ENCODE data around the gene KANK2. TPM values are rescaled to one million over a fixed set of nuclear protein-coding genes. Genes with fewer than 3 reads are reported as not detected.
"Not testable (repeated sequence)": the region's sequence is repeated elsewhere in the genome, so short reads cannot be mapped to it uniquely, and the experiment has no call there.

The KANK2 gene
- total and polyA plus RNA-seq, 2 donors, result 183 to 819 TPM

DNA sequence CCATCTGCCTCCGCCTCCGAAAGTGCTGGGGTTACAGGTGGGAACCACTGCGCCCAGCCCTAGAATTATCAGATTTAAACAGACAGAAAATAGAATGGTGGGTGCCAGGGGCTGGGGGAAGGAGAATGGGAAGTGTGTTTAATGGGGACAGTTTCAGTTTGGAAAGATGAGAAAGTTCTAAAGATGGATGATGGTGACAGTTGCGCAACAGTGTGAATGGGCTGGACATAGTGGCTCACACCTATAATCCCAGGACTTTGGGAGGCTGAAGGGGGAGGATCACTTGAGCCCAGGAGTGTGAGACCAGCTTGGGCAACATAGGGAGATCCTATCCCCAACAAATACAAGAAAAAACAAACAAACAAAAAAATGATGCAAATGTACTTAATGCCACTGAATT is 15.9 kb downstream of the KANK2 start:
- WGBS, result 86% methylated on average over 4 of the region's 4 CpGs
- Histone ChIP-seq H3K4me3 (ENCODE audit: low read depth, low read length) (no peak overlapping the region), H3K36me3 (ENCODE audit: insufficient read depth) (peaks cover 6% of the 10 kb centered on the region), H3K4me1 (ENCODE audit: insufficient read depth) (no peaks in the 10 kb centered on the region), H3K27ac (ENCODE audit: low read depth) (no peak overlapping the region)
- no peak for DNase-seq (ENCODE audit: extremely low spot score)

DNA sequence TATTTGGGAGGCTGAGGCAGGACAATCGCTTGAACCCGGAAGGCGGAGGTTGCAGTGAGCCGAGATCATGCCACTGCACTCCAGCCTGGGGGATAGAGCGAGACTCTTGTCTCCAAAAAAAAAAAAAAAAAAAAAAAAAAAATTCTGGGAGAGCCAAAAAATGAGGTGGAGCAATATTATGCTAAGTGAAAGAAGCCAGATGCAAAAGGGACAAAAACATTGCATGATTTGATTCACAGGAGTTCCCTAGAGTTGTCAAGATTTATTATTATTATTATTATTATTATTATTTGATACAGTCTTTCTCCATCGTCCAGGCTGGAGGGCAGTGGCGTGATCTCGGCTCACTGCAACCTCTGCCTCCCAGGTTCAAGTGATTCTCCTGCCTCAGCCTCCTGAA is 16.4 kb downstream of the KANK2 start:
- not testable (repeated sequence) for H3K27ac ChIP-seq (ENCODE audit: low read depth); H3K4me3 ChIP-seq (ENCODE audit: low read depth, low read length); DNase-seq (ENCODE audit: extremely low spot score); H3K36me3 ChIP-seq (ENCODE audit: insufficient read depth); H3K4me1 ChIP-seq (ENCODE audit: insufficient read depth)
- WGBS, result 51% methylated on average over 8 of the region's 8 CpGs

DNA sequence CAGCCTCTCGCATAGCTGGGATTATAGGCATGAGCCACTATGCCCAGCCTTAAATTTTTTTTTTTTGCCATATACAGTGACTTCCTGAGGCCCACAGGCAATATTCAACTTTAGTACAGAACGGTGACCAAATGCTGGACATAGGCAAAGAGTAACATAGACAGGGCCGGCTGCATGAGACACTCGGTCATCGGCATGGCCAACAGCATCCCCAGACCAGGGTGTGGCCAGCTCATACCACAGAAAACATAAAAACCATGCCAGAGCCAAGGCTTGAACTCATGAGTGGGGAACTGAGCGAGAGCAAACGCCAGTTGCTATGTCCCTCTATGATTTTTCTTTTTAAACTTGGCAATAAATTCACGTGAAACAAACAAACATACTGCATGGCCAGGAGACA is 17.0 kb downstream of the KANK2 start:
- 21% methylated on average over 8 of the region's 8 CpGs for WGBS
- Histone ChIP-seq H3K4me3 (ENCODE audit: low read depth, low read length) (no peak overlapping the region), H3K36me3 (ENCODE audit: insufficient read depth) (peaks cover 5% of the 10 kb centered on the region), H3K27ac (ENCODE audit: low read depth) (no peak overlapping the region), H3K4me1 (ENCODE audit: insufficient read depth) (no peaks in the 10 kb centered on the region)
- DNase-seq (ENCODE audit: extremely low spot score), result no peak

- H3K27ac ChIP-seq (ENCODE audit: low read depth), result peak overlapping the region; percentile 61
- H3K4me1 ChIP-seq (ENCODE audit: insufficient read depth), result no peaks in the 10 kb centered on the region
- no peak for DNase-seq (ENCODE audit: extremely low spot score)
- WGBS, result 48% methylated on average over 11 of the region's 11 CpGs
- H3K36me3 ChIP-seq (ENCODE audit: insufficient read depth), result peaks cover 5% of the 10 kb centered on the region
- no peak overlapping the region for H3K4me3 ChIP-seq (ENCODE audit: low read depth, low read length)
Observed at GRCh38 chr19:11179716-11180297, 17.5 kb downstream of the KANK2 start.

DNA sequence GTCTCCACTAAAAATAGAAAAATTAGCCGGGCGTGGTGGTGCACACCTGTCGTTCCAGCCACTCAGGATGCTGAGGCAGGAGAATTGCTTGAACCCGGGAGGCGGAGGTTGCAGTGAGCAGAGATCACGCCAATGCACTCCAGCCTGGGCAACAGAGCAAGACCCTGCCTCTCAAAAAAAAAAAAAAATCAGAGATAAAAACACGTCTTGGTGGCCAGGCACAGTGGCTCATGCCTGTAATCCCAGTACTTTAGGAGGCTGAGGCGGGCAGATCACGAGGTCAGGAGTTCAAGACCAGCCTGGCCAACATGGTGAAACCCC is 18.2 kb downstream of the KANK2 start:
- H3K27ac ChIP-seq (ENCODE audit: low read depth); DNase-seq (ENCODE audit: extremely low spot score); H3K4me1 ChIP-seq (ENCODE audit: insufficient read depth); H3K4me3 ChIP-seq (ENCODE audit: low read depth, low read length); H3K36me3 ChIP-seq (ENCODE audit: insufficient read depth): not testable (repeated sequence)
- 80% methylated on average over 9 of the region's 9 CpGs for WGBS

- Histone ChIP-seq H3K36me3 (ENCODE audit: insufficient read depth) (peaks cover 5% of the 10 kb centered on the region), H3K4me3 (ENCODE audit: low read depth, low read length) (no peak overlapping the region), H3K4me1 (ENCODE audit: insufficient read depth) (no peaks in the 10 kb centered on the region), H3K27ac (ENCODE audit: low read depth) (no peak overlapping the region)
- no peak for DNase-seq (ENCODE audit: extremely low spot score)
- WGBS, result 91% methylated on average over 9 of the region's 9 CpGs
Observed at GRCh38 chr19:11177592-11177991, 19.8 kb downstream of the KANK2 start.

DNA sequence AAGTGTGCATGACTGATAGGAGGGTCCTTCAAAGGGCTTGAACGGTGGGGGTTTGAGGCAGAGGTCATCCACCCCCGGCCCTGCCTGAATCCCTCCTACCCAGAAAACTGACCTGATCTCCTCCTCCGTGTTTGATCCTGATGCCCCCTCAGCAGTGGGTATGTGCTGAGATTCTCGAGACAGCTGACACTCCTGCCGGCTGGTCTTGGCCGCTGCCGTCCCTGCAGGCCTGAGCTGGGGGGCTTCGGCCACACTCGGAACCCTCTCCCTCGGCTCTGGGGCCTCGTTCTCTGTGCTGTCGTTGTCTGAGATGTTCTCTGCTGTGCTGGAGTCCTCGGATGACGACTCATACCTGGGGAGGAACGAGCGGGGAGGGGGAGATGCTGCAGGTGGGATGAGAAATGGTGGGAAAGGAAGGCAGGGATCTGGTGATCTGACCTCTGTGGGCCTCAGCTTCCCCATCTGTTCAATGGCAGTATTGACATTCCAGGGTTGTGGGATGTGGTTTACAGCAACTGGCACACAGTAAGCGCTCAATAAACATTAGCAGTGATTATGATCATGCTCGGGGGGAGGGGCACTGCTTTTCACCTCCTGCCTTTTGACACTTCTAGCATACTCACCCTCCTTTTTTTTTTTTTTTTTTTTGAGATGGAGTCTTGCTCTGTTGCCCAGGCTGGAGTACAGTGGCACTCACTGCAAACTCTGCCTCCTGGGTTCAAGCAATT is 20.7 kb downstream of the KANK2 start:
- Histone ChIP-seq H3K4me1 (ENCODE audit: insufficient read depth) (no peaks in the 10 kb centered on the region), H3K36me3 (ENCODE audit: insufficient read depth) (peaks cover 5% of the 10 kb centered on the region)

DNA sequence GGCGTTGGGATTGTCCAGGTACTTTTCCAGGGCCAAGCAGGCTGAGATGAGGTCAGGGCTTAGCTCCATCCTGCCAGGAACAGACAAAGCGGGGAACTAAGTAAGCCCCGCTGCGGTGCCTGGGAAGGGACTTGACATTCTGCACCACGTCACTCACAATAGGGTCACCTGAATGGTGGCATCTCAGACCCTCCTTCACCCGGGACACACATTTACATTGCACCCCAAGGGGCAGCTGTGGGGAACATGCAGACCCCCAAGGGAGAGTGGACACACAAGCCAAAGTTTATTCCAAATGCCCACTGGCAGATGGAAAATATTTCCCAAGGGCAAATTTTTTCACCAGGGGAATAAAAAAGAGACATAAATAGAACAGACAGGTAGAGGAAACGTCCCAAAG is 21.4 kb downstream of the KANK2 start:
- H3K27ac ChIP-seq (ENCODE audit: low read depth), result no peak overlapping the region
- WGBS, result 88% methylated on average over 7 of the region's 7 CpGs
- no peak for DNase-seq (ENCODE audit: extremely low spot score)
- H3K4me1 ChIP-seq (ENCODE audit: insufficient read depth), result no peaks in the 10 kb centered on the region
- H3K4me3 ChIP-seq (ENCODE audit: low read depth, low read length), result no peak overlapping the region
- H3K36me3 ChIP-seq (ENCODE audit: insufficient read depth), result peaks cover 5% of the 10 kb centered on the region

More for the DNA sequence above, 20.7 kb downstream of the KANK2 start:
- WGBS, result 89% methylated on average over 18 of the region's 18 CpGs
- no peak overlapping the region for H3K4me3 ChIP-seq (ENCODE audit: low read depth, low read length)
- DNase-seq (ENCODE audit: extremely low spot score), result no peak
- no peak overlapping the region for H3K27ac ChIP-seq (ENCODE audit: low read depth)

DNA sequence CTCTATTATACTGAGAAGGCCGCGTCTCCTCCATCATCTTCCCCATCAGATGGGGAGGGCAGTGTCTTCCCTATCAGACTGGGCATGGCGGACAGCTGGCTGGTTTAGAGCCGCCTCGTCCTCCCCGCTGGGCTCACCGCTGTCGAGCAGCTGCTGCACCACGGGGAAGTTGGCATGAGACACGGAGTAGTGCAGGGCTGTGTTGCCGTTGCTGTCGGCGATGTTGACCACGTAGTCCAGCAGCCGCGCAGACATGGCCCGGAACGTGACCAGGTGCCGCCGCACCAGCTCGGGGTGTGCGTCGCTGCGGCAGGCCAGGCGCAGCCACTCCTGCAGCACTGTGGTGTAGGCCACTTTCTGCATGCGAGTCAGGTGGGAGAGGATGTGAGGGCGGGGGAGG is 23.0 kb downstream of the KANK2 start:
- WGBS, result 94% methylated on average over 27 of the region's 27 CpGs

DNA sequence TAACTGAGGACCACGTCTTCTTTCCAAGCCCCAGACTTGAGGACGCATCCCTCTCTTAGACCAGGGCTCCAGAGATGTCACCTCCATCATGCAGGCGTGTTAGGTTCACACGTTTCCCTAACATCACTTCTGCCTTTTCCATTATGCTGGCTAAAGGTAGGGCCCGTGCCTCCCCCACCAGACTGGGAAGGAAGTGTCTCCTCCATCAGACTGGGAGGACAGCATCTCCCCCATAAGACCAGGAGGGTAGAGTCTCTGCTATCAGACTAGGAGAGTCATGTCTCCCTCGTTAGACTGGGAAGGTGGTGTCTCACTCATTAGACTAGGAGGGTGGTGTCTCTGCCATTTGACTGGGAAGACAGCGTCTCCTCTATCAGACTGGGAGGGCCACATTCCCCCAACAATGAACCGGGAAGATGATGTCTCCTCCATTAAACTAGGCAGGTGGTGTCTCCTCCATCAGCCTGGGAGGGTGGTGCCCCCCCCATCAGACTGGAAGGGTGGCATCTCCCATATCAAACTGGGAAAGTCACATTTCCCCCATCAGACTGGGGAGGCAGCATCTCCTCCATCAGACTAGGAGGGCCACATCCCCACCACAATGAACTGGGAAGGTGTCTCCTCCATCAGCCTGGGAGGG is 23.7 kb downstream of the KANK2 start:
- Histone ChIP-seq H3K36me3 (ENCODE audit: insufficient read depth) (peaks cover 5% of the 10 kb centered on the region), H3K4me3 (ENCODE audit: low read depth, low read length) (no peak overlapping the region), H3K4me1 (ENCODE audit: insufficient read depth) (no peaks in the 10 kb centered on the region), H3K27ac (ENCODE audit: low read depth) (no peak overlapping the region)
- DNase-seq (ENCODE audit: extremely low spot score), result no peak
- 82% methylated on average over 8 of the region's 8 CpGs for WGBS

More for the DNA sequence above, 23.0 kb downstream of the KANK2 start:
- peaks cover 5% of the 10 kb centered on the region for H3K36me3 ChIP-seq (ENCODE audit: insufficient read depth)
- DNase-seq (ENCODE audit: extremely low spot score), result no peak
- H3K4me3 ChIP-seq (ENCODE audit: low read depth, low read length), result no peak overlapping the region
- H3K27ac ChIP-seq (ENCODE audit: low read depth), result no peak overlapping the region
- H3K4me1 ChIP-seq (ENCODE audit: insufficient read depth), result no peaks in the 10 kb centered on the region

DNA sequence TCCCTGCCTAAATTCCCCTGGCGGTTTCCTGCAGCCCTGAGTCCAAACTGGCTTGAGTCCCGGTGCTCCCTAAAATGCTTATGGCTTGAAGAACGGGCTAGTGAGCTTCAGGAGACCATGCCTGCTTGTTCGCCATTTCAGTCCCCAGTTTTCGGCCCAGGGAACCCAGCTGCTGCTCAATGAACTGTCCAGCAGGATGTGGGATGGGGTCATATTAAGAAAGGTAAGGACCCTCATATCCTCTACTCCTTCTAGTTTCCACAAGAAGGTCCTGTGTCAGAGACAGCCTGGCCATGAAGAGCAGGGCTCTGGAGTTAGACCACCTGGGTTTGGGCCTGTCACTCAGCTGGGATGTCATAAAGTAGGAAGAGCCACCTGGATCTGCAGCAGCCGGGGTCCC is 24.8 kb downstream of the KANK2 start:
- H3K27ac ChIP-seq (ENCODE audit: low read depth), result no peak overlapping the region
- H3K36me3 ChIP-seq (ENCODE audit: insufficient read depth), result peaks cover 5% of the 10 kb centered on the region
- no peaks in the 10 kb centered on the region for H3K4me1 ChIP-seq (ENCODE audit: insufficient read depth)
- WGBS, result 74% methylated on average over 6 of the region's 6 CpGs
- H3K4me3 ChIP-seq (ENCODE audit: low read depth, low read length), result no peak overlapping the region
- no peak for DNase-seq (ENCODE audit: extremely low spot score)

DNA sequence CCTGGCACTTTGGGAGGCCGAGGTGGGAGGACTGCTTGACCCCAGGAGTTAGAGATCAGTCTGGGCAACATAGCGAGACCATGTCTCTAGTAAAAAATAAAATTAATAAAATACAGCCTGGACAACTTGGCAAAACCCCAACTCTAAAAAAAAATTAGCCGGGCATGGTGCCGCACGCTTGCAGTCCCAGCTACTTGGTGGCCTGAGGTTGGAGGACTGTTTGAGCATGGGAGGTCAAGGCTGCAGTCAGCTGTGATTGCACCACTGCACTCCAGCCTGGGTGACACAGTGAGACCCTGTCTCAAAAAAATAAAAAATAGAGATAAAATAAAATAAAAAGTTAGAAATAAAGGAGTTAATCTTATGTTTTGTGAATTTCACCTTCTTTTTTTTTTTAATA is 26.2 kb downstream of the KANK2 start:
- Histone ChIP-seq H3K4me1 (ENCODE audit: insufficient read depth) (no peaks in the 10 kb centered on the region), H3K27ac (ENCODE audit: low read depth) (no peak overlapping the region), H3K36me3 (ENCODE audit: insufficient read depth) (no peaks in the 10 kb centered on the region), H3K4me3 (ENCODE audit: low read depth, low read length) (no peak overlapping the region)
- no peak for DNase-seq (ENCODE audit: extremely low spot score)
- 54% methylated on average over 5 of the region's 5 CpGs for WGBS

GRCh38 chr19:11169896-11170678 is 27.3 kb downstream of the KANK2 start:
- Histone ChIP-seq H3K4me1 (ENCODE audit: insufficient read depth) (no peaks in the 10 kb centered on the region), H3K27ac (ENCODE audit: low read depth) (no peak overlapping the region), H3K36me3 (ENCODE audit: insufficient read depth) (no peaks in the 10 kb centered on the region), H3K4me3 (ENCODE audit: low read depth, low read length) (no peak overlapping the region)
- WGBS, result 79% methylated on average over 31 of the region's 31 CpGs
- no peak for DNase-seq (ENCODE audit: extremely low spot score)

DNA sequence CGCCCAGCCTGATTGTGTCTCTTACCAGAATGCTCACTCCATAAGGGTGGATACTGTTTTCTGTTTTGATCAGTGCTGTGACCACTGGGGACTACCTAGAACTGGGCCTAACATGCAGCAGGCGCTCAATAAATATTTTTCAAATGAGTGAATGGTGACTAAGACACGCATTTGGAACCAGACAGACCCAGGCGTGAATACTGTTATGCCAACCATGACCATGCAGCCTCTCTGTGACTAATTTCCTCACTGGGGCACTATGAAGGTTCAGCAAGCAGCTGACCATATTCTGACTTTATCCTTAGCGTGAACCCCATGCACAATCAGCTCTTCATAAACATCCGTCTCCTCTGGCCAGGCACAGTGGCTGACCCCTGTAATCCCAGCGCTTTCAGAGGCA is 28.8 kb downstream of the KANK2 start:
- 71% methylated on average over 7 of the region's 7 CpGs for WGBS
- no peak overlapping the region for H3K27ac ChIP-seq (ENCODE audit: low read depth)
- no peaks in the 10 kb centered on the region for H3K4me1 ChIP-seq (ENCODE audit: insufficient read depth)
- no peak for DNase-seq (ENCODE audit: extremely low spot score)
- H3K4me3 ChIP-seq (ENCODE audit: low read depth, low read length), result no peak overlapping the region
- H3K36me3 ChIP-seq (ENCODE audit: insufficient read depth), result no peaks in the 10 kb centered on the region
